Astrocyte of the hippocampus (primary cell): Measurements from ENCODE around the gene RPS17.

Source experiments
- DNase-seq: peaks from one replicate; pipeline ENCODE4 v3.0.0; 2011; ENCODE audit warnings: low read depth, low spot score

The RPS17 gene

GRCh38 chr15:82540055-82540983, at the start of gene RPS17:
RPS17 (minus strand) TSS chr15:82540457; CDS start chr15:82540428, 29 bp downstream.
- peak; percentile 99 for DNase-seq

- no peak for DNase-seq
Measured at GRCh38 chr15:82587805-82588204, 47.5 kb upstream of the RPS17 start.

- peak; percentile 9 for DNase-seq
Measured at GRCh38 chr15:82585072-82585471, 44.8 kb upstream of the RPS17 start.

GRCh38 chr15:82580713-82581112, 40.5 kb upstream of the RPS17 start:
- no peak for DNase-seq

- no peak for DNase-seq
Measured at GRCh38 chr15:82575335-82575734, 35.1 kb upstream of the RPS17 start.

GRCh38 chr15:82572986-82573385, 32.7 kb upstream of the RPS17 start:
- no peak for DNase-seq

- DNase-seq: no peak
Measured at GRCh38 chr15:82572311-82572710, 32.1 kb upstream of the RPS17 start.

GRCh38 chr15:82571722-82572222, 31.5 kb upstream of the RPS17 start:
- peak; percentile 79 for DNase-seq

GRCh38 chr15:82570721-82571508, 30.7 kb upstream of the RPS17 start:
- DNase-seq: peak; percentile 40

GRCh38 chr15:82569834-82570233, 29.6 kb upstream of the RPS17 start:
- no peak for DNase-seq

- DNase-seq: no peak
Measured at GRCh38 chr15:82568986-82569385, 28.7 kb upstream of the RPS17 start.

- no peak for DNase-seq
Measured at GRCh38 chr15:82567661-82568060, 27.4 kb upstream of the RPS17 start.

- no peak for DNase-seq
Measured at GRCh38 chr15:82566690-82567089, 26.4 kb upstream of the RPS17 start.

GRCh38 chr15:82558502-82558901, 18.2 kb upstream of the RPS17 start:
- no peak for DNase-seq

- DNase-seq: no peak
Measured at GRCh38 chr15:82556315-82557035, 16.2 kb upstream of the RPS17 start.

- DNase-seq: no peak
Measured at GRCh38 chr15:82554849-82555248, 14.6 kb upstream of the RPS17 start.

- DNase-seq: no peak
Measured at GRCh38 chr15:82554351-82554750, 14.1 kb upstream of the RPS17 start.

GRCh38 chr15:82553846-82554245, 13.6 kb upstream of the RPS17 start:
- DNase-seq: no peak

- no peak for DNase-seq
Measured at GRCh38 chr15:82552861-82553260, 12.6 kb upstream of the RPS17 start.

- no peak for DNase-seq
Measured at GRCh38 chr15:82551646-82552247, 11.5 kb upstream of the RPS17 start.

- no peak for DNase-seq
Measured at GRCh38 chr15:82549199-82549665, 9.0 kb upstream of the RPS17 start.
